GOT3 (cell line): ENCODE measurements around the gene SAXO1.
"Not testable (repeated sequence)": the region's sequence is repeated elsewhere in the genome, so short reads cannot be mapped to it uniquely, and the experiment has no call there.

ENCODE experiments used
- DNase-seq: peaks from one replicate; lab custom pipeline; 2025; ENCODE audit warnings: mixed read lengths; lab: John Stamatoyannopoulos, UW

Gene SAXO1, protein sequence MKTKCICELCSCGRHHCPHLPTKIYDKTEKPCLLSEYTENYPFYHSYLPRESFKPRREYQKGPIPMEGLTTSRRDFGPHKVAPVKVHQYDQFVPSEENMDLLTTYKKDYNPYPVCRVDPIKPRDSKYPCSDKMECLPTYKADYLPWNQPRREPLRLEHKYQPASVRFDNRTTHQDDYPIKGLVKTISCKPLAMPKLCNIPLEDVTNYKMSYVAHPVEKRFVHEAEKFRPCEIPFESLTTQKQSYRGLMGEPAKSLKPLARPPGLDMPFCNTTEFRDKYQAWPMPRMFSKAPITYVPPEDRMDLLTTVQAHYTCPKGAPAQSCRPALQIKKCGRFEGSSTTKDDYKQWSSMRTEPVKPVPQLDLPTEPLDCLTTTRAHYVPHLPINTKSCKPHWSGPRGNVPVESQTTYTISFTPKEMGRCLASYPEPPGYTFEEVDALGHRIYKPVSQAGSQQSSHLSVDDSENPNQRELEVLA

GRCh38 chr9:19033015-19033414 is at the start of gene SAXO1:
SAXO1 (minus strand) TSS chr9:19033209; CDS start chr9:19032908, 301 bp downstream.
- no peak for DNase-seq

GRCh38 chr9:19074836-19075235 is 41.8 kb upstream of the SAXO1 start:
- no peak for DNase-seq

DNA sequence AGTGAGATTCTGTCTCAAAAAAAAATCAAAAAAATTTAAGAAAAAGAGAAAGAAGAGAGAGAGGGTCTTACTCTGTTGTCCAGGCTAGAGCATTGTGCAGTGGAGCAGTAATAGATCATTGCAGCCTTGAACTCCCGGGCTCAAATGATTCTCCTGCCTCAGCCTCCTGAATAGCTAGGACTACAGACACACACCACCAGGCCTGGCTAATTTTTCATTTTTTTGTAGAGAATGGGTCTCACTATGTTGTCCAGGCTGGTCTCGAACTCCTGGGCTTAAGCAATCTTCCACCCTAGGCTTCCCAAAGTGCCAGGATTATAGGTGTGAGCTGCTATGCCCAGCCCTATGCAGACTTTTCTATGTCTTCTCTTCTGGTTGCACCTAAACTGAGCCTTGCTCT is 41.2 kb upstream of the SAXO1 start:
- no peak for DNase-seq

DNA sequence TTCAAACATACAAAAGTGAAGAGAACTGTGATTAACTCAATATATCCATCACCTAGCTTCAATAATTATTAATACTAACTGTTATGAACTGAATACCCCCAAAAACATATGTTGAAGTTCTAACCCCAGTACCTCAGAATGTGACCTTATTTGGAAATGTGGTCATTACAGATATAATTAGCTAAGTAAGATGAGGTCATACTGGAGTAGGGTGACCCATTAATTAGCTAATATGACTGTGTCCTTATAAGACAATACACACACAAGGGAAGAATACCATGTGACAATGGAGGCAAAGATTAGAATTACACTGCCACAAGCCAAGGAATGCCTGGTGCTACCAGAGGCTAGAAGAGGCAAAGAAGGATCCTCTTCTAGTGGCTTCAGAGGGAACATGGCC is 24.0 kb upstream of the SAXO1 start:
- DNase-seq = no peak

- DNase-seq = no peak
Measured at GRCh38 chr9:19050637-19051591, 17.9 kb upstream of the SAXO1 start.

DNA sequence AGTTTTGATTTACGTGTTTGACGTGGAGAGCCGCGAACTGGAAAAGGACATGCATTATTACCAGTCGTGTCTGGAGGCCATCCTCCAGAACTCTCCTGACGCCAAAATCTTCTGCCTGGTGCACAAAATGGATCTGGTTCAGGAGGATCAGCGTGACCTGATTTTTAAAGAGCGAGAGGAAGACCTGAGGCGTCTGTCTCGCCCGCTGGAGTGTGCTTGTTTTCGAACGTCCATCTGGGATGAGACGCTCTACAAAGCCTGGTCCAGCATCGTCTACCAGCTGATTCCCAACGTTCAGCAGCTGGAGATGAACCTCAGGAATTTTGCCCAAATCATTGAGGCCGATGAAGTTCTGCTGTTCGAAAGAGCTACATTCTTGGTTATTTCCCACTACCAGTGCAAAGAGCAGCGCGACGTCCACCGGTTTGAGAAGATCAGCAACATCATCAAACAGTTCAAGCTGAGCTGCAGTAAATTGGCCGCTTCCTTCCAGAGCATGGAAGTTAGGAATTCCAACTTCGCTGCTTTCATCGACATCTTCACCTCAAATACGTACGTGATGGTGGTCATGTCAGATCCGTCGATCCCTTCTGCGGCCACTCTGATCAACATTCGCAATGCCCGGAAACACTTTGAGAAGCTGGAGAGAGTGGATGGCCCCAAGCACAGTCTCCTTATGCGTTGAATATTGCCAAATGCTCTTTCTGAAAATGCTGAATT is 17.1 kb upstream of the SAXO1 start:
- DNase-seq = no peak

- DNase-seq = peak; percentile 54
Measured at GRCh38 chr9:19048966-19049916, 16.2 kb upstream of the SAXO1 start, which contains the start of gene RRAGA. RRAGA (plus strand) TSS chr9:19049427; CDS start chr9:19049660, 233 bp downstream.

DNA sequence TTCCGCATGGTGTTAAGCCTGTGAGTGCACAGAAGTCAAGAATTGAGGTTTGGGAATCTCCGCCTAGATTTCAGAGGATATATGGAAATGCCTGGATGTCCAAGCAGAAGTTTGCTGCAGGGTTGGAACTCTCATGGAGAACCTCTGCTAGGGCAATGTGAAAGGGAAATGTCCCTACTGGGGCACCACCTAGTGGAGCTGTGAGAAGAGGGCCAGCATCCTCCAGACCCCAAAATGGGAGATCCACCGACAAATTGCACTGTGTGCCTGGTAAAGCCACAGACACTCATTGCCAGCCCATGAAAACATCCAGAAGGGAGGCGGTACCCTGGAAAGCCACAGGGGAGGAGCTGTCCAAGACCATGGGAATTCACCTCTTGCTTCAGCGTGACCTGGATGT is 3.6 kb upstream of the SAXO1 start:
- DNase-seq = no peak

- DNase-seq = no peak
Measured at GRCh38 chr9:19032406-19032805, 603 bp downstream of the SAXO1 start.

- DNase-seq = no peak
Measured at GRCh38 chr9:19030899-19031298, 2.1 kb downstream of the SAXO1 start.

GRCh38 chr9:19028835-19029451 is 4.1 kb downstream of the SAXO1 start:
- DNase-seq = no peak

DNA sequence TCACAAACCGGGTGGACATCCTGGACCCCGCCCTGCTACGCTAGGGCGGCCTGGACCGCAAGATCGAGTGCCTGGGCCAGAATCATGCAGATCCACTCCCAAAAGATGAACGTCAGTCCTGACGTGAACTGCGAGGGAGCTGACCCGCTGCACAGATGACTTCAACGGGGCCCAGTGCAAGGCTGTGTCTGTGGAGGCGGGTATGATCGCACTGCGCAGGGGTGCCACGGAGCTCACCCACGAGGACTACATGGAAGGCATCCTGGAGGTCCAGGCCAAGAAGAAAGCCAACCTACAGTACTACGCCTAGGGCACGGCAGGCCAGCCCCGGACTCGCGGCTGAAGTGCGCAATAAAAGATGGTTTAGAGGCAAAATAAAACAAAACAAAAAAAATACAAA is 5.2 kb downstream of the SAXO1 start:
- no peak for DNase-seq

DNA sequence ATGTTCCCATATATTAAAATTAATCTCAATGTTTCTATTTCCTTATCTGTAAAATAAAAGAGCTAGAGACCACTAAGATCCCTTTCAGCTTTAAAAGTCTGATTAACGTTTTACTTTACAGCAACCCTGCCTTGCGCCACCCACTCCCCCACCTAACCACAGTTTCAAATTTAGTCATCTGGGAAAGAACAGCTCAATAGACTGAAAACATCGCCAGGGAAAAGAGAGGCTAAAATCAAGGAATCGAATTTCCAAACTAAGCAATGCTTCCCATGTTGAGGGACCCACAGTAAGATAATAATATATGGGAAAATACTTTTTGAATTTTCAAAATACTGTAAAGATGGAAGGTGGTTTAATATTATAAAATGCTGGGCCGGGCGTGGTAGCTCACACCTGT is 6.6 kb downstream of the SAXO1 start:
- no peak for DNase-seq

- DNase-seq = no peak
Measured at GRCh38 chr9:19023078-19023477, 9.9 kb downstream of the SAXO1 start.

GRCh38 chr9:19022206-19022605 is 10.8 kb downstream of the SAXO1 start:
- no peak for DNase-seq

DNA sequence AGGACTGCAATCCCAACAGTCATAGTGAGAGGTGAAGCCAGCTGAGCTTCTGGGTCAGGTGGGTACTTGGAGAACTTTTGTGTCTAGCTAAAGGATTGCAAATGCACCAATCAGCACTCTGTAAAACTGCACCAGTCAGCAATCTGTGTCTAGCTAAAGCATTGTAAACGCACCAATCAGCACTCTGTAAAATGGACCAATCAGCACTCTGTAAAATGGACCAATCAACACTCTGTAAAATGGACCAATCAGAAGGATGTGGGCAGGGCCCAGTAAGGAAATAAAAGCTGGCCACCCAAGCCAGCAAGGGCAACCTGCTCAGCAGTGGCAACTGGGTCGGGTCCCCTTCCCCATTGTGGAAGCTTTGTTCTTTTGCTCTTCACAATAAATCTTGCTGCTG is 11.4 kb downstream of the SAXO1 start:
- not testable (repeated sequence) for DNase-seq

DNA sequence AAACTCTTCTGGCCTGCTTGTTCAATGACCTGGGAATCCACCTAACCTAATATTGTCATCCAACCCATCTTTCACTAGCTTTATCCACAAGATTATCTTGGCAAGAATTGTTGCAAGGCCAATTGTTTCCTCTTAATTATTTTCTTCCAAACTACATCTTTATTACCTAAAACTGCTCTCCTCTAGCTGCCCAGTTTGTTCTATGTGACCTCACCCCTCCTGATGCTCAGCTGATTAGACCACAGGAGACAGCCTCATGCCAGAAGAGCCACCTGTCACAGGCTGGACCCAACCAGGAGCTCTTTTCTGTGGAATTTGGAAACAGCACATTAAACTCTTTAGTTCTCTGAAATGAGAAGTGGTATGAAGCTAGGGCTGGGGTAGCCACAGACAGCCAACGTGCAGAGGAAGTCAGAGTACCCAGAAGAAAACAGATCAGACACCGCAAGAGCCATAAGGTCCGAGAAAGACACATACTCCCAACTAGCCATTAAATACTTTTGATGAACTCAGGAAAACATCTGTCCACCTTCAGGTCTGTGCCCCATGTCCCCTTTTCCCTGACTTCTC is 12.0 kb downstream of the SAXO1 start:
- no peak for DNase-seq

DNA sequence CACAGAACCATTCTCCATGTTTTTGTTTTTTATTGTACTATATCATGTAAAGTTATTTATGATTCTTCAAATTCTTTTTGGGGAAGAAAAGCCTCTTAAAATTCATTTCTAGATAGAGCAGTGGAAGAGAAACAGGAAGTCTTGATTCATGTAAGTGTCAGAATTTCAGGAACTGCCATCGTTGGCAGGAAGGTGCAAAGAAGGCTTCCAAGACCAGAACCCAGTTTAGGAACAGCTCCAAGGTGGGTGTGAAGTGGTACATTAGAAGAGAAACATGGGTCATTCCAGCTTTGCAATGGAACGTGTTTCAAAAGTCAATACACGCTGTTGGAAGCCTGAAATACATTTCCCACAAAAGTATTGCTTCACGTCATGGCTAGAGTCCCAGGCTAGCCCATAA is 14.8 kb downstream of the SAXO1 start:
- DNase-seq = no peak

GRCh38 chr9:19009391-19009965 is 23.5 kb downstream of the SAXO1 start:
- DNase-seq = no peak

DNA sequence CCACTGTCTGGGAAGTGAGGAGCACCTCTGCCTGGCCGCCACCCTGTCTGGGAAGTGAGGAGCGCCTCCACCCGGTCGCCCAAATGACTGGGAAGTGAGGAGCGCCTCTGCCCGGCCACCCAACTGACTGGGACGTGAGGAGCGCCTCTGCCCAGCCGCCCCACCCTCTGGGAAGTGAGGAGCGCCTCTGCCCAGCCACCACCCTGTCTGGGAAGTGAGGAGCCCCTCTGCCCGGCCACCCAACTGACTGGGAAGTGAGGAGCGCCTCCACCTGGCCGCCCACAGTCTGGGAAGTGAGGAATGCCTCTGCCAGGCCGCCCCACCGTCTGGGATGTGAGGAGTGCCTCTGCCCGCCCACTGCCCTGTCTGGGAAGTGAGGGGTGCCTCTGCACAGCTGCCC is 32.9 kb downstream of the SAXO1 start:
- no peak for DNase-seq
